GM12801 (cell line): ENCODE results near the gene UBE2G2.

Source experiments
- CTCF ChIP-seq: IDR thresholded peaks from one replicate; pipeline ENCODE4 v1.5.1; 2011; ENCODE audit warnings: control low read depth; ENCODE audit not compliant: insufficient read length; ENCODE audit errors: extremely low read depth

Gene UBE2G2

GRCh38 chr21:44838951-44839350, 37.3 kb upstream of the UBE2G2 start:
- TF ChIP-seq CTCF, result no peak

DNA sequence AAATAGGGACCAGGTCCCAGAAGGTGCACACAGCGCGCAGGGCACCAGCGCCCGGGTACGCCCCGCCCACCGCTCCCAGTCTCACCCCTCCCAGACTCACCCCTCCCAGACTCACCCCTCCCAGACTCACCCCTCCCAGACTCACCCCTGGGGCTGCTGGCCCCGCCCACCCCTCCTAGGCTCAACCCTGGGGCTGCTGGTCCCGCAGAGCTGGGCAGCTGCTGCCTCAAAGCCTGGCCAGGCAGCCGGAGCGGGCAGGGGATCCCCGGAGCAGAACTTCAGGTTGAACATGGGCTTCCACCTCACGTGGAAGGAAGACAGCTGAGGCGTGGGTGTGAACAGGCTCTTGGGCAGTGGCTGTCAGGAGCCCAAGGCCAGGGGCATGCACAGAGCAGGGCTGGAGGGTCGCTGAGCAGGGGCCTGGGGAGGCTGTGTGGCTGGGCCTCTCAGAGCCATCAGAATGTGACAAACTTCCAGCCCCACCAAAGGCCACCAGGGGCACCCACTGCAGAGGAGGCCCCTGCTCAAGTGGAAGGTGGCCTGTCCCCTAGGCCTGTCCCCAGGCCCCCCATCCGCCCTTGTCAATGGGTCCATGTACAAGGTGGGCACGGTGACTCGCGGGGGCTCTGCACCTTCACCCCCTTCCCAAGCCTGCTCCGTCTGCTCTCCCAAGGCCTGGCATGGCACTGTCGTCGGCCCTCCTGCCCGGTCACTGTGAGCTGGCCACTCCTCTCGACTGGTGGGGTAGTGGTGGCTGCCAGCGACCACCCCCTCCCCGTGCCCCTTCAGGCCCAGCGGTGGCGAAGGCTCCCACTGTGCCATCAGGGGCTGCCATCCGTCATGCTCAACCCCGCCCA, 36.6 kb upstream of the UBE2G2 start:
- no peak for TF ChIP-seq CTCF

GRCh38 chr21:44837537-44837936, 35.9 kb upstream of the UBE2G2 start:
- no peak for TF ChIP-seq CTCF

GRCh38 chr21:44836666-44837471, 35.2 kb upstream of the UBE2G2 start:
- TF ChIP-seq CTCF, result no peak

GRCh38 chr21:44836349-44836665, 34.7 kb upstream of the UBE2G2 start:
- no peak for TF ChIP-seq CTCF

DNA sequence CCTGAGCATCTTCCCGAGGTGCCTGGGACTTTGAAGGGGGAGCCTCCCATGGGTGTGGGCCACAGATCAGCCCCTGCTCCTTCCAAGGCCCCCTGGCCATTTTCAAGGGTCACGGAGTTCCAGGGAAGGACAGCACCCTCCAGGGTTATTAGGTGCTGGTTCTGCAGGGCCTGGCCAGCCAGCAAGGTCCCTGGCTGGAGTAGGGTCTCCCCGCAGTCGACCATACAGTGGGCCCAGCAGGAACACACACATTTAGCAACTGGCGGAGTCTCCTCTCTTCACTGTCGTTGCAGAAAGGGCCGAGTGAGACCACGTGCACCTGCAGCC, 34.0 kb upstream of the UBE2G2 start:
- no peak for TF ChIP-seq CTCF

- no peak for TF ChIP-seq CTCF
These were observed 33.5 kb upstream of the UBE2G2 start for GRCh38 chr21:44834951-44835646.
